ENCODE results near the gene CEMIP2. TPM values are rescaled to one million over a fixed set of nuclear protein-coding genes. Genes with fewer than 3 reads are reported as not detected.

CEMIP2 gene
- total RNA-seq, 1 experiment from 2014 or later = 0.07 TPM

GRCh38 chr9:71690689-71691435, 77.5 kb downstream of the CEMIP2 start:
- Histone ChIP-seq H3K4me3 (ENCODE audit: low read length) (no peak overlapping the region), H3K9ac (ENCODE audit: low read length) (no peak overlapping the region), H3K36me3 (ENCODE audit: insufficient read depth, low read length) (no peaks in the 10 kb centered on the region), H4K20me1 (ENCODE audit: insufficient read depth, low read depth, low read length) (no peaks in the 10 kb centered on the region), H3K79me2 (ENCODE audit: low read length) (no peaks in the 10 kb centered on the region), H3K27me3 (ENCODE audit: low read length) (no peaks in the 10 kb centered on the region), H2AFZ (ENCODE audit: low read length) (no peak overlapping the region), H3K9me3 (ENCODE audit: low read length) (no peaks in the 10 kb centered on the region), H3K9me2 (replicated peaks; ENCODE audit: insufficient read depth, low read length) (no peaks in the 10 kb centered on the region), H3K4me2 (ENCODE audit: low read depth, low read length, poor library complexity, severe bottlenecking) (no peak overlapping the region), H3K27ac (ENCODE audit: low read length) (no peak overlapping the region), H3K4me1 (ENCODE audit: low read length) (no peaks in the 10 kb centered on the region)
- DNase-seq = no peak

- Histone ChIP-seq H3K4me2 (ENCODE audit: low read depth, low read length, poor library complexity, severe bottlenecking) (no peak overlapping the region), H3K9me3 (ENCODE audit: low read length) (no peaks in the 10 kb centered on the region), H3K4me3 (ENCODE audit: low read length) (no peak overlapping the region), H3K27ac (ENCODE audit: low read length) (no peak overlapping the region), H3K79me2 (ENCODE audit: low read length) (no peaks in the 10 kb centered on the region), H3K9me2 (replicated peaks; ENCODE audit: insufficient read depth, low read length) (no peaks in the 10 kb centered on the region), H4K20me1 (ENCODE audit: insufficient read depth, low read depth, low read length) (no peaks in the 10 kb centered on the region), H3K27me3 (ENCODE audit: low read length) (no peaks in the 10 kb centered on the region), H3K36me3 (ENCODE audit: insufficient read depth, low read length) (no peaks in the 10 kb centered on the region), H3K4me1 (ENCODE audit: low read length) (no peaks in the 10 kb centered on the region), H3K9ac (ENCODE audit: low read length) (no peak overlapping the region), H2AFZ (ENCODE audit: low read length) (no peak overlapping the region)
- no peak for DNase-seq
These were observed 78.1 kb downstream of the CEMIP2 start for GRCh38 chr9:71690063-71690688.

- Histone ChIP-seq H3K9ac (ENCODE audit: low read length) (no peak overlapping the region), H4K20me1 (ENCODE audit: insufficient read depth, low read depth, low read length) (no peaks in the 10 kb centered on the region), H2AFZ (ENCODE audit: low read length) (no peak overlapping the region), H3K4me3 (ENCODE audit: low read length) (no peak overlapping the region), H3K9me2 (replicated peaks; ENCODE audit: insufficient read depth, low read length) (no peaks in the 10 kb centered on the region), H3K4me2 (ENCODE audit: low read depth, low read length, poor library complexity, severe bottlenecking) (no peak overlapping the region), H3K4me1 (ENCODE audit: low read length) (no peaks in the 10 kb centered on the region), H3K79me2 (ENCODE audit: low read length) (no peaks in the 10 kb centered on the region), H3K27me3 (ENCODE audit: low read length) (no peaks in the 10 kb centered on the region), H3K36me3 (ENCODE audit: insufficient read depth, low read length) (no peaks in the 10 kb centered on the region), H3K27ac (ENCODE audit: low read length) (no peak overlapping the region), H3K9me3 (ENCODE audit: low read length) (no peaks in the 10 kb centered on the region)
- DNase-seq = no peak
These were observed 80.6 kb downstream of the CEMIP2 start for GRCh38 chr9:71687676-71688075.

- Histone ChIP-seq H3K9me3 (ENCODE audit: low read length) (no peaks in the 10 kb centered on the region), H3K79me2 (ENCODE audit: low read length) (no peaks in the 10 kb centered on the region), H4K20me1 (ENCODE audit: insufficient read depth, low read depth, low read length) (no peaks in the 10 kb centered on the region), H3K9me2 (replicated peaks; ENCODE audit: insufficient read depth, low read length) (no peaks in the 10 kb centered on the region), H3K4me2 (ENCODE audit: low read depth, low read length, poor library complexity, severe bottlenecking) (no peak overlapping the region), H3K36me3 (ENCODE audit: insufficient read depth, low read length) (no peaks in the 10 kb centered on the region), H3K27ac (ENCODE audit: low read length) (no peak overlapping the region), H3K9ac (ENCODE audit: low read length) (no peak overlapping the region), H3K4me1 (ENCODE audit: low read length) (no peaks in the 10 kb centered on the region), H3K4me3 (ENCODE audit: low read length) (no peak overlapping the region), H3K27me3 (ENCODE audit: low read length) (no peaks in the 10 kb centered on the region), H2AFZ (ENCODE audit: low read length) (no peak overlapping the region)
- no peak for DNase-seq
These were observed 82.3 kb downstream of the CEMIP2 start for GRCh38 chr9:71685988-71686387.

GRCh38 chr9:71685394-71685793, 82.9 kb downstream of the CEMIP2 start:
- Histone ChIP-seq H3K79me2 (ENCODE audit: low read length) (no peaks in the 10 kb centered on the region), H3K4me2 (ENCODE audit: low read depth, low read length, poor library complexity, severe bottlenecking) (no peak overlapping the region), H3K27ac (ENCODE audit: low read length) (no peak overlapping the region), H3K36me3 (ENCODE audit: insufficient read depth, low read length) (no peaks in the 10 kb centered on the region), H3K9ac (ENCODE audit: low read length) (no peak overlapping the region), H4K20me1 (ENCODE audit: insufficient read depth, low read depth, low read length) (no peaks in the 10 kb centered on the region), H3K9me3 (ENCODE audit: low read length) (no peaks in the 10 kb centered on the region), H3K9me2 (replicated peaks; ENCODE audit: insufficient read depth, low read length) (no peaks in the 10 kb centered on the region), H3K4me3 (ENCODE audit: low read length) (no peak overlapping the region), H3K27me3 (ENCODE audit: low read length) (no peaks in the 10 kb centered on the region), H2AFZ (ENCODE audit: low read length) (no peak overlapping the region), H3K4me1 (ENCODE audit: low read length) (no peaks in the 10 kb centered on the region)
- DNase-seq = no peak

GRCh38 chr9:71684566-71684965, 83.7 kb downstream of the CEMIP2 start:
- Histone ChIP-seq H3K4me1 (ENCODE audit: low read length) (no peaks in the 10 kb centered on the region), H3K4me3 (ENCODE audit: low read length) (no peak overlapping the region), H4K20me1 (ENCODE audit: insufficient read depth, low read depth, low read length) (no peaks in the 10 kb centered on the region), H3K36me3 (ENCODE audit: insufficient read depth, low read length) (no peaks in the 10 kb centered on the region), H3K27ac (ENCODE audit: low read length) (no peak overlapping the region), H3K9ac (ENCODE audit: low read length) (no peak overlapping the region), H2AFZ (ENCODE audit: low read length) (no peak overlapping the region), H3K9me3 (ENCODE audit: low read length) (no peaks in the 10 kb centered on the region), H3K9me2 (replicated peaks; ENCODE audit: insufficient read depth, low read length) (no peaks in the 10 kb centered on the region), H3K79me2 (ENCODE audit: low read length) (no peaks in the 10 kb centered on the region), H3K27me3 (ENCODE audit: low read length) (no peaks in the 10 kb centered on the region), H3K4me2 (ENCODE audit: low read depth, low read length, poor library complexity, severe bottlenecking) (no peak overlapping the region)
- DNase-seq = no peak

- no peak overlapping the region for H3K4me2 ChIP-seq (ENCODE audit: low read depth, low read length, poor library complexity, severe bottlenecking)
- H3K9me2 ChIP-seq (replicated peaks; ENCODE audit: insufficient read depth, low read length) = no peaks in the 10 kb centered on the region
These were observed 84.6 kb downstream of the CEMIP2 start for GRCh38 chr9:71683598-71684235.

GRCh38 chr9:71681708-71682272, 86.5 kb downstream of the CEMIP2 start:
- no peak overlapping the region for H3K4me3 ChIP-seq (ENCODE audit: low read length)
- H4K20me1 ChIP-seq (ENCODE audit: insufficient read depth, low read depth, low read length) = no peaks in the 10 kb centered on the region
- no peaks in the 10 kb centered on the region for H3K4me1 ChIP-seq (ENCODE audit: low read length)
- no peaks in the 10 kb centered on the region for H3K9me3 ChIP-seq (ENCODE audit: low read length)
- no peak overlapping the region for H3K4me2 ChIP-seq (ENCODE audit: low read depth, low read length, poor library complexity, severe bottlenecking)
- no peak overlapping the region for H3K9ac ChIP-seq (ENCODE audit: low read length)
- no peak overlapping the region for H3K27ac ChIP-seq (ENCODE audit: low read length)
- DNase-seq = no peak
- H3K79me2 ChIP-seq (ENCODE audit: low read length) = no peaks in the 10 kb centered on the region
- no peak overlapping the region for H2AFZ ChIP-seq (ENCODE audit: low read length)
- no peaks in the 10 kb centered on the region for H3K36me3 ChIP-seq (ENCODE audit: insufficient read depth, low read length)
- H3K9me2 ChIP-seq (replicated peaks; ENCODE audit: insufficient read depth, low read length) = no peaks in the 10 kb centered on the region
- H3K27me3 ChIP-seq (ENCODE audit: low read length) = no peaks in the 10 kb centered on the region

More at GRCh38 chr9:71683598-71684235, 84.6 kb downstream of the CEMIP2 start:
- H3K27me3 ChIP-seq (ENCODE audit: low read length) = no peaks in the 10 kb centered on the region
- H3K36me3 ChIP-seq (ENCODE audit: insufficient read depth, low read length) = no peaks in the 10 kb centered on the region
- H3K9ac ChIP-seq (ENCODE audit: low read length) = no peak overlapping the region
- H3K79me2 ChIP-seq (ENCODE audit: low read length) = no peaks in the 10 kb centered on the region
- no peak for DNase-seq
- no peaks in the 10 kb centered on the region for H3K9me3 ChIP-seq (ENCODE audit: low read length)
- no peak overlapping the region for H3K4me3 ChIP-seq (ENCODE audit: low read length)
- no peak overlapping the region for H2AFZ ChIP-seq (ENCODE audit: low read length)
- no peaks in the 10 kb centered on the region for H4K20me1 ChIP-seq (ENCODE audit: insufficient read depth, low read depth, low read length)
- H3K27ac ChIP-seq (ENCODE audit: low read length) = no peak overlapping the region
- H3K4me1 ChIP-seq (ENCODE audit: low read length) = no peaks in the 10 kb centered on the region

Data from Karpas-422 (cell line).